Astrocyte (in vitro differentiated cells and primary cell): ENCODE data around the gene STAP1.

Source experiments
- CTCF ChIP-seq: IDR thresholded peaks from 2 replicates; pipeline ENCODE4 v1.5.1; 2011; ENCODE audit warnings: low read depth, mild to moderate bottlenecking, inconsistent platforms, low read length, moderate library complexity; ENCODE audit not compliant: insufficient read depth
- EZH2 ChIP-seq: IDR thresholded peaks from 2 replicates; pipeline ENCODE4 v1.6.1; 2012; ENCODE audit warnings: mild to moderate bottlenecking, low read length, inconsistent platforms; ENCODE audit not compliant: insufficient read depth

GRCh38 chr4:67608027-67608426 lies 49.5 kb downstream of the STAP1 start:
- TF ChIP-seq CTCF (no peak), EZH2 (no peak)
